ENCODE data around the gene ADGB.
"Not testable (repeated sequence)": the region's sequence is repeated elsewhere in the genome, so short reads cannot be mapped to it uniquely, and the experiment has no call there.

Gene ADGB

GRCh38 chr6:146795479-146796133 lies 196.8 kb downstream of the ADGB start:
- intact Hi-C loops (cut with DNase I; ENCODE audit: low total_unique reads) = no loop called here

GRCh38 chr6:146803167-146803566 lies 204.4 kb downstream of the ADGB start:
- H3K36me3 ChIP-seq; DNase-seq; H3K9me3 ChIP-seq; H3K4me1 ChIP-seq; H3K27ac ChIP-seq; H3K27me3 ChIP-seq; intact Hi-C loops (cut with DNase I; ENCODE audit: low total_unique reads); H3K4me3 ChIP-seq: not testable (repeated sequence)

More at GRCh38 chr6:146795479-146796133, 196.8 kb downstream of the ADGB start:
- DNase-seq = no peak
- Histone ChIP-seq H3K27ac (no peak overlapping the region), H3K36me3 (no peaks in the 10 kb centered on the region), H3K4me3 (no peak overlapping the region), H3K4me1 (no peaks in the 10 kb centered on the region), H3K27me3 (no peaks in the 10 kb centered on the region), H3K9me3 (peaks cover 0 to 14% (median 0%) of the 10 kb centered on the region in 3 donors)
- no peak for TF ChIP-seq CTCF (IDR thresholded peaks at IDR 0.05)

GRCh38 chr6:146803601-146804000 lies 204.8 kb downstream of the ADGB start:
- intact Hi-C loops (cut with DNase I; ENCODE audit: low total_unique reads) = no loop called here
- DNase-seq = no peak
- TF ChIP-seq CTCF (IDR thresholded peaks at IDR 0.05) = no peak

GRCh38 chr6:146805546-146806325 lies 207.0 kb downstream of the ADGB start:
- H3K36me3 ChIP-seq = no peaks in the 10 kb centered on the region
- TF ChIP-seq CTCF (IDR thresholded peaks at IDR 0.05) = no peak
- no peaks in the 10 kb centered on the region for H3K27me3 ChIP-seq
- no peak overlapping the region for H3K4me3 ChIP-seq
- H3K27ac ChIP-seq = no peak overlapping the region
- intact Hi-C loops (cut with DNase I; ENCODE audit: low total_unique reads) = no loop called here
- DNase-seq = no peak
- no peaks in the 10 kb centered on the region for H3K9me3 ChIP-seq
- H3K4me1 ChIP-seq = no peaks in the 10 kb centered on the region

More at GRCh38 chr6:146803601-146804000, 204.8 kb downstream of the ADGB start:
- Histone ChIP-seq H3K27ac (no peak overlapping the region), H3K27me3 (no peaks in the 10 kb centered on the region), H3K4me3 (no peak overlapping the region), H3K9me3 (no peaks in the 10 kb centered on the region), H3K36me3 (no peaks in the 10 kb centered on the region), H3K4me1 (no peaks in the 10 kb centered on the region)

- H3K27me3 ChIP-seq; H3K27ac ChIP-seq; H3K4me3 ChIP-seq; H3K36me3 ChIP-seq; intact Hi-C loops (cut with DNase I; ENCODE audit: low total_unique reads); H3K9me3 ChIP-seq; H3K4me1 ChIP-seq; DNase-seq: not testable (repeated sequence)
Measured at GRCh38 chr6:146809014-146809413, 210.2 kb downstream of the ADGB start.

GRCh38 chr6:146812811-146813321 lies 214.1 kb downstream of the ADGB start:
- H3K27ac ChIP-seq; DNase-seq; intact Hi-C loops (cut with DNase I; ENCODE audit: low total_unique reads); H3K4me1 ChIP-seq; H3K27me3 ChIP-seq; H3K9me3 ChIP-seq; H3K4me3 ChIP-seq; H3K36me3 ChIP-seq: not testable (repeated sequence)

- DNase-seq = no peak
- H3K9me3 ChIP-seq = no peaks in the 10 kb centered on the region
- no peak overlapping the region for H3K27ac ChIP-seq
- intact Hi-C loops (cut with DNase I; ENCODE audit: low total_unique reads) = no loop called here
- no peak overlapping the region for H3K4me3 ChIP-seq
- H3K4me1 ChIP-seq = no peaks in the 10 kb centered on the region
- no peaks in the 10 kb centered on the region for H3K36me3 ChIP-seq
- TF ChIP-seq CTCF (IDR thresholded peaks at IDR 0.05) = no peak
- no peaks in the 10 kb centered on the region for H3K27me3 ChIP-seq
Measured at GRCh38 chr6:146813554-146813953, 214.8 kb downstream of the ADGB start.
